HepG2 (cell line): ENCODE results near the gene DRC7. TPM values are rescaled to one million over a fixed set of nuclear protein-coding genes. Genes with fewer than 3 reads are reported as not detected.
A peak's percentile ranks its signal among the peaks of the same experiment; 100 is the strongest.

Source experiments
- ATF3 ChIP-seq: sonication (generic); formaldehyde crosslinking; IDR thresholded peaks from 2 replicates; pipeline ENCODE4 v1.4.0; 2020; ENCODE audit warnings: missing genetic modification reagents
- ATM ChIP-seq: fragments of 450-650 bp; IDR thresholded peaks from 2 replicates; pipeline ENCODE4 v1.7.1; 2017; ENCODE audit warnings: mild to moderate bottlenecking, borderline replicate concordance
- CHCHD3 ChIP-seq: sonication (generic); formaldehyde crosslinking; IDR thresholded peaks from 2 replicates; pipeline ENCODE4 v1.8.0; 2022; ENCODE audit warnings: mild to moderate bottlenecking, missing genetic modification reagents, moderate library complexity
- DRAP1 ChIP-seq: IDR thresholded peaks from 2 replicates; pipeline ENCODE4 v1.6.1; 2016; ENCODE audit warnings: missing genetic modification reagents, missing compliant biosample characterization
- KDM5A ChIP-seq: fragments of 200-600 bp; sonication (generic); IDR thresholded peaks from 2 replicates; pipeline ENCODE4 v1.7.0; 2018; ENCODE audit warnings: antibody characterized with exemption, mild to moderate bottlenecking, low read length, borderline replicate concordance
- KDM6A ChIP-seq: IDR thresholded peaks from 2 replicates; pipeline ENCODE4 v1.6.1; 2016; ENCODE audit warnings: low read depth
- MED13 ChIP-seq: sonication (generic); formaldehyde crosslinking; IDR thresholded peaks from 2 replicates; pipeline ENCODE4 v1.5.0; 2020; ENCODE audit warnings: missing genetic modification reagents
- PAXIP1 ChIP-seq: sonication (generic); formaldehyde crosslinking; conservative IDR thresholded peaks from 2 replicates; pipeline ENCODE4 v1.4.0; 2020; ENCODE audit warnings: mild to moderate bottlenecking, missing genetic modification reagents, moderate library complexity
- POGZ ChIP-seq: sonication (generic); formaldehyde crosslinking; IDR thresholded peaks from 2 replicates; pipeline ENCODE4 v1.4.0; 2020; ENCODE audit warnings: mild to moderate bottlenecking, missing genetic modification reagents
- SP5 ChIP-seq: IDR thresholded peaks from 2 replicates; pipeline ENCODE4 v1.6.1; 2016; ENCODE audit warnings: low read depth, borderline replicate concordance
- SRSF4 ChIP-seq: fragments of 200-400 bp; formaldehyde crosslinking; IDR thresholded peaks from one replicate; pipeline ENCODE4 v1.6.1; 2018; ENCODE audit warnings: mild to moderate bottlenecking, low read depth, low read length, moderate library complexity; ENCODE audit not compliant: poor library complexity, severe bottlenecking
- SRSF9 ChIP-seq: fragments of 200-400 bp; formaldehyde crosslinking; IDR thresholded peaks from 2 replicates; pipeline ENCODE4 v1.6.1; 2018; ENCODE audit warnings: borderline replicate concordance, mild to moderate bottlenecking, low read depth, low read length; ENCODE audit not compliant: insufficient read depth, poor library complexity, severe bottlenecking
- SSRP1 ChIP-seq: IDR thresholded peaks from 2 replicates; pipeline ENCODE4 v1.6.1; 2016; ENCODE audit warnings: control low read depth
- STAG1 ChIP-seq: sonication (generic); formaldehyde crosslinking; IDR thresholded peaks from 2 replicates; pipeline ENCODE4 v1.4.0; 2020; ENCODE audit warnings: missing genetic modification reagents
- XRCC5 ChIP-seq: fragments of 200-400 bp; formaldehyde crosslinking; optimal IDR thresholded peaks from 2 replicates; pipeline ENCODE3; 2017; ENCODE audit warnings: mild to moderate bottlenecking, low read length
- ZBTB46 ChIP-seq: sonication (generic); formaldehyde crosslinking; IDR thresholded peaks from 2 replicates; pipeline ENCODE4 v1.4.0; 2020; ENCODE audit warnings: mild to moderate bottlenecking, missing genetic modification reagents, borderline replicate concordance
- ZNF501 ChIP-seq: sonication (generic); formaldehyde crosslinking; IDR thresholded peaks from 2 replicates; pipeline ENCODE4 v1.5.1; 2020; ENCODE audit warnings: mild to moderate bottlenecking, moderate library complexity, missing genetic modification reagents
- ZNF572 ChIP-seq: sonication (generic); formaldehyde crosslinking; IDR thresholded peaks from 2 replicates; pipeline ENCODE4 v1.5.1; 2020; ENCODE audit warnings: mild to moderate bottlenecking, missing genetic modification reagents
- ZNF816 ChIP-seq: sonication (generic); formaldehyde crosslinking; IDR thresholded peaks from 2 replicates; pipeline ENCODE4 v1.8.0; 2022; ENCODE audit warnings: missing genetic modification reagents, mild to moderate bottlenecking, borderline replicate concordance
- polyA plus RNA-seq, 8 experiments: library from polyadenylated mRNA; depleted of rRNA in 3 of 8; stranded (reverse) in 7 of 8; unstranded in 1 of 8; fragments of >200 nt; fragmentation: Illumina TruSeq in 4 of 8; extraction: Trizol in 4 of 8; gene quantifications; 2 replicates each; pipeline versions ENCODE4 v1.2.1 to v1.2.3, GENCODE V29; 2011 to 2016; ENCODE audit warnings: low read depth in 4 of 8, missing spikeins in 1 of 8, mixed read lengths in 1 of 8; ENCODE audit not compliant: insufficient read depth in 1 of 8
- total RNA-seq, 5 experiments: library from RNA; depleted of rRNA; stranded (reverse); fragments of >200 nt; fragmentation: Illumina TruSeq; extraction: Trizol; gene quantifications; 2 replicates each; pipeline ENCODE4 v1.2.3, GENCODE V29; 2016; ENCODE audit warnings: low read depth in 1 of 5
- TF ChIP-seq, protein P1 (sequence below): IDR thresholded peaks from 2 replicates; pipeline ENCODE4 v1.6.1; 2016; ENCODE audit warnings: low read depth
- TF ChIP-seq, protein P2 (sequence below): sonication (generic); formaldehyde crosslinking; IDR thresholded peaks from 2 replicates; pipeline ENCODE4 v1.9.0; 2021; ENCODE audit warnings: missing genetic modification reagents, borderline replicate concordance

DRC7 gene
- total and polyA plus RNA-seq, 2 of the 13 experiments (the other 11 are each of a cell fraction or from before 2014, with no cell fraction given), result 2.7 to 3.4 TPM

GRCh38 chr16:57709663-57710062 is 15.1 kb downstream of the DRC7 start (continued):
- TF ChIP-seq DRAP1 (CRISPR knock-in tag), result peak; percentile 32; the same call in 1 of the 2 replicates
- no peak for TF ChIP-seq SSRP1 (CRISPR knock-in tag)
- peak; percentile 61 for TF ChIP-seq XRCC5
- TF ChIP-seq SRSF4, result no peak
- no peak for TF ChIP-seq ZNF501
- TF ChIP-seq SP5 (CRISPR knock-in tag), result no peak
- TF ChIP-seq ATM, result no peak
- no peak for TF ChIP-seq KDM5A
- TF ChIP-seq ATF3 (CRISPR knock-in tag), result peak; percentile 96
- TF ChIP-seq, protein P1, sequence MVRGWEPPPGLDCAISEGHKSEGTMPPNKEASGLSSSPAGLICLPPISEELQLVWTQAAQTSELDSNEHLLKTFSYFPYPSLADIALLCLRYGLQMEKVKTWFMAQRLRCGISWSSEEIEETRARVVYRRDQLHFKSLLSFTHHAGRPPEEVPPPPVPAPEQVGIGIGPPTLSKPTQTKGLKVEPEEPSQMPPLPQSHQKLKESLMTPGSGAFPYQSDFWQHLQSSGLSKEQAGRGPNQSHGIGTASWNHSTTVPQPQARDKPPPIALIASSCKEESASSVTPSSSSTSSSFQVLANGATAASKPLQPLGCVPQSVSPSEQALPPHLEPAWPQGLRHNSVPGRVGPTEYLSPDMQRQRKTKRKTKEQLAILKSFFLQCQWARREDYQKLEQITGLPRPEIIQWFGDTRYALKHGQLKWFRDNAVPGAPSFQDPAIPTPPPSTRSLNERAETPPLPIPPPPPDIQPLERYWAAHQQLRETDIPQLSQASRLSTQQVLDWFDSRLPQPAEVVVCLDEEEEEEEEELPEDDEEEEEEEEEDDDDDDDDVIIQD, result no peak
- no peak for TF ChIP-seq ZBTB46
- no peak for TF ChIP-seq SRSF9
- TF ChIP-seq CHCHD3 (CRISPR knock-in tag), result no peak
- TF ChIP-seq ZNF572 (CRISPR knock-in tag), result no peak
- TF ChIP-seq, protein P2, sequence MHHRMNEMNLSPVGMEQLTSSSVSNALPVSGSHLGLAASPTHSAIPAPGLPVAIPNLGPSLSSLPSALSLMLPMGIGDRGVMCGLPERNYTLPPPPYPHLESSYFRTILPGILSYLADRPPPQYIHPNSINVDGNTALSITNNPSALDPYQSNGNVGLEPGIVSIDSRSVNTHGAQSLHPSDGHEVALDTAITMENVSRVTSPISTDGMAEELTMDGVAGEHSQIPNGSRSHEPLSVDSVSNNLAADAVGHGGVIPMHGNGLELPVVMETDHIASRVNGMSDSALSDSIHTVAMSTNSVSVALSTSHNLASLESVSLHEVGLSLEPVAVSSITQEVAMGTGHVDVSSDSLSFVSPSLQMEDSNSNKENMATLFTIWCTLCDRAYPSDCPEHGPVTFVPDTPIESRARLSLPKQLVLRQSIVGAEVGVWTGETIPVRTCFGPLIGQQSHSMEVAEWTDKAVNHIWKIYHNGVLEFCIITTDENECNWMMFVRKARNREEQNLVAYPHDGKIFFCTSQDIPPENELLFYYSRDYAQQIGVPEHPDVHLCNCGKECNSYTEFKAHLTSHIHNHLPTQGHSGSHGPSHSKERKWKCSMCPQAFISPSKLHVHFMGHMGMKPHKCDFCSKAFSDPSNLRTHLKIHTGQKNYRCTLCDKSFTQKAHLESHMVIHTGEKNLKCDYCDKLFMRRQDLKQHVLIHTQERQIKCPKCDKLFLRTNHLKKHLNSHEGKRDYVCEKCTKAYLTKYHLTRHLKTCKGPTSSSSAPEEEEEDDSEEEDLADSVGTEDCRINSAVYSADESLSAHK (CRISPR knock-in tag), result no peak
- TF ChIP-seq ZNF816 (CRISPR knock-in tag), result no peak
- 0 out of 2 replicates have a peak, but pooled peaks have one; percentile 33 for TF ChIP-seq KDM6A (CRISPR knock-in tag)
- TF ChIP-seq PAXIP1 (CRISPR knock-in tag), result peak; percentile 81
- no peak for TF ChIP-seq STAG1 (CRISPR knock-in tag)
- no peak for TF ChIP-seq MED13 (CRISPR knock-in tag)
- no peak for TF ChIP-seq POGZ (CRISPR knock-in tag)
